ENCODE measurements around the gene TRIP13.

Gene TRIP13

DNA sequence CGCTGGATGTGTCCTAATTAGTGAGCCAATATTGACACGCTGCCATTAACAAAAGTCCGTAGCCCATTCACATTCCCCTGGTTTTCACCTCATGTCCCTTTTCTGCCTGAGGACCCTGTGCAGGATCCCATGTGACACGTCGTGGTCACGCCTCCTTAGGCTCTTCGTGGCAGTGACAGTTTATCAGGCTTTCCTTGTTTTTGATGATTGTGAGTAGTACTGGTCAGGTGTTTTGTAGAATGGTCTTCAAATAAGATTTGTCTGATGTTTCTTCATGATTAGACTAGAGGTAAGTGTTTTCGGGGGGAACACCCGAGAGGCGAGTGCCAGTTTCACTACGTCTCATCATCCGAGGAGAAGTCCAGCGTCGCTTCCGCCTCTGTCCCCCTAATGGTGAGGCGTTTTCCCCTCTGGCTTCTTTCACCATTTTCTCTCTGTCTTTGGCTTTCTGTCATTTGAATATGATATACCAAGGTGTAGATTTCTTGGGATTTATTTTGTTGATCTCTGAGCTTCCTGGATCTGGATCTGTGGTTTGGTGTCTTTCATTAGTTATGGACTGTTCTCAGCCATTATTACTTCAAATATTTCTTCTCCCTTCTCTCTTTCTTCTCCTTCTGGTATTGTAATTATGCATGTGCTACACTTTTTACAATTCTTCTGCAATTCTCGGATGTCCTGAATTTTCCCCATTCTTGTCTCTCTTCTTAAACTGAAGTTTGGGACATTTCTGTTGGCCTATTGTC, 57.3 kb downstream of the TRIP13 start:
- DNase-seq (ENCODE audit: low read depth in 4 of 4, low spot score in 1 of 4), result no peak

DNA sequence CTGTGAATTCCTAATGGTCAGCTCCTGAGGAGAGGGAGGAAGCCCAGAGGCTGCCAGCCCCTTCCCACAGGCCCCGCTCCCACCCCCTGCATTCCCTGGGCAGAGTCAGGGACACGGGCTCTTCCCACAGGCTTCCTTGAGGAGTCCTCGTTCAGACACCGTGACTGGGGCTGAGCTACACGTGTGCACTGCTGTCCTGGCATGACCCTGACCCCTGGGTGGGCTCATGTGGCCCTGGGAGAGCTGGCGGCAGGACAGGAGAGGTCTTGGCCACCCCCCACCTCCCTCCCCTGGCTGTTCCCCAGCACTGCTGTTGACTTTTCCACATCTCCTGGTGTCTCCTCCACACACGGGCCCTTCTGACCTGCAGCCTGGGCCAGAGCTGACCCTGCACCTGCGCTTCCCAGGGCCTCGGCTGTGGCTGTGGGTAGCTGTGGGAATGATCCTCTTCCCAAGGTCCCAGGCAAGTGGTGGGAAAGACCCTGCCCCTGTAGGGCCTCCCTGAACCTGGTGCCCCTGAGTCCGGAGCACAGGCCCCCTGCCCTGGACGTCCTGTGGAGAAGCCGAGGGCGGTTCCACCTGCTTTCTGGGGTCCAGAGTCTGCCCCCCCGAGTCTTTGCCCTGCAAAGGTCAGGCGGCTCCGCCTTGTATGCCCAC, 59.4 kb downstream of the TRIP13 start:
- DNase-seq (ENCODE audit: low read depth in 4 of 4, low spot score in 1 of 4), result no peak

DNA sequence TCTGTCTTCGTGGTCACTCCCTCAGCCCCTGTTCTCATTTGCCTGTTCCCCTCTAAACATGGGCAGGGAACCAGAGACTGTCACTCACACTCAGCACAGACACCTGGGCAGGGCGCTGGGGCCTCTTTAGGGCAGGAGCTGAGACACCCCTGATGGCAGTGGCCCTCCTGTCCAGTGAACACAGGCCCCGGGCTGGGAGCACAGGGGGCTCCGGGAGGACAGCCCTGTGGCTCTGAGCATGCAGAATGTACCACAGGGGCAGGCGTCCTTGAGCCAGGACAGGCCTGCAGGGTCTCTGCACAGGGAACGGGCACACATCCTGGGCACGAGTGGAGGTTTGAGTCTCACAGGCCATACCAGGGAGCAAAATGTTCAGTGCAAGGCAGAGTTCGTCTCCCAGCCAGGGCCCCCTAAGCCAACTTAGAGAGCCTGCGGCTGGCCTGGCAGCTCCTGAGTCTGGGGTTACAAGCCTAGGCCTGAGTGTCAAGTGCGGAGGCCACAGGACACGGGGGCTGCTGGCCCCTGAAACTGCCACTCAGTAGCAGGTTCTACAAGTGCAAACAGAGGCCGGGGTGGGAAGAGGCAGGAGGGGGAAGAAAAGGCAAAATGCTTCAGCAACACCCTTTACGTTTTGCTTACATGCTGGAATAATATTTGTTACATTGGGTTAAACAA, 60.0 kb downstream of the TRIP13 start:
- DNase-seq (ENCODE audit: low read depth in 4 of 4, low spot score in 1 of 4), result no peak

GRCh38 chr5:953535-954449, 61.1 kb downstream of the TRIP13 start:
- DNase-seq (ENCODE audit: low read depth in 4 of 4, low spot score in 1 of 4), result no peak

- no peak for DNase-seq (ENCODE audit: low read depth in 4 of 4, low spot score in 1 of 4)
Measured at GRCh38 chr5:955886-956761, 63.4 kb downstream of the TRIP13 start.

DNA sequence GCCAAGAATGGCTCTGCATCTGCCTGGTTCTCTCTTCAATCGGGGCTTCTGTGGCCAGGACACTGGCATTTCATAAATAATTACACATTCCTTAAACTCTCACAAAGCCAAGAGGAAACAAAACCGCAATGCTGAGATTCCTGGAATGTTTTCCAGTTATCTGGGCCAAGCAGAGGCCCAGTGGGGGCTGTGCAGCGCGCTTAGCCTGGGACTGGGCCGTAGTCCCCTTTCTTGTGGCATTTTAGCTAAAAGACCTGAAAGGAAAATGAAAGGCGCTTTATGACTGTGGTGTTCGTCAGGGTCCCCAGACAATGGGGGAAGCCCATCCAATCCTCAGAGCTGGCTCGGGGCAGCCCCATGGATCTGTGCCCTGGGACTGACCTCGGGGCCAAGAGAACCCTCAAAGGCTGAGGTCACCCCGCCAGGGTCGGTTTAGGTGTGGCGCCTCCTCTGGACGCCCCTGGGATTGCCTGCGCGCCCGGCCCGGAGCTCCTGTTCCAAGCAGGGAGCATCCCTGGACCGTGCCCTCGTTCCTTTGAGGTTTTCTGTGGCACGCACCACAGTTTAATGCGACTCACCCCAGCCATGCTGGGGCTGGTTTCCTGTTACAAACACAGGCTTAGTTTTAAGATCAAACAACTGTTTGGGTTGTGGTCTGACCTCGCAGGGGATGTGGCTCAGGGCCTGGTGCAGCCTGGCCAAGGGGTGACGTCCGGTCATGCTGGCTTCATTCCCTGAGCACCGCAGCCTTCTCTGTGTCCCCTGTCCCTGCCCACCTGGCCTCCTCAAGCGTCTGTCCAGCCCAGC, 64.5 kb downstream of the TRIP13 start:
- DNase-seq (ENCODE audit: low read depth in 4 of 4, low spot score in 1 of 4), result peak in 2 of 4 experiments; percentile 10 to 40

GRCh38 chr5:957748-958485, 65.2 kb downstream of the TRIP13 start:
- no peak for DNase-seq (ENCODE audit: low read depth in 4 of 4, low spot score in 1 of 4)

- no peak for DNase-seq (ENCODE audit: low read depth in 4 of 4, low spot score in 1 of 4)
Measured at GRCh38 chr5:958701-959571, 66.3 kb downstream of the TRIP13 start.

- no peak for DNase-seq (ENCODE audit: low read depth in 4 of 4, low spot score in 1 of 4)
Measured at GRCh38 chr5:959581-960531, 67.2 kb downstream of the TRIP13 start.

DNA sequence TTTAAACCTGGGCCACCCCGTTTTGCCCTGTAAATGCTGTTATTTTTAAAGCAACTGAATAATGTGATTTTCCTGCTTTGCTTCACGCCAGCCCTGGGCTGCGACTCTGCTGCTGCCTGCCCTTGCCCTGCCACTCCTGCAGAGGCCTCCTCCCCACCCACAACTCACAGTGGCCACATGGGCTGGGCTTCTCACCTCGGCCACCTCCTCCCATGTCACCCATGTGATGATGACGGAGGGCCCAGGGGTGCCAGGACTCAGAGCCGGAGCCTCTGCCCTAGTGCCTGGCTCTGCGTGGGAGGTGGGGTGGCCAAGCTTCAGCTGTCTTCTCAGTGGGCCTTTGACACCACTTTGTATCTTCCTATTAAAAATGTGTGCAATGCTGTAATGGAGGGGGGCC, 67.9 kb downstream of the TRIP13 start:
- no peak for DNase-seq (ENCODE audit: low read depth in 4 of 4, low spot score in 1 of 4)

DNA sequence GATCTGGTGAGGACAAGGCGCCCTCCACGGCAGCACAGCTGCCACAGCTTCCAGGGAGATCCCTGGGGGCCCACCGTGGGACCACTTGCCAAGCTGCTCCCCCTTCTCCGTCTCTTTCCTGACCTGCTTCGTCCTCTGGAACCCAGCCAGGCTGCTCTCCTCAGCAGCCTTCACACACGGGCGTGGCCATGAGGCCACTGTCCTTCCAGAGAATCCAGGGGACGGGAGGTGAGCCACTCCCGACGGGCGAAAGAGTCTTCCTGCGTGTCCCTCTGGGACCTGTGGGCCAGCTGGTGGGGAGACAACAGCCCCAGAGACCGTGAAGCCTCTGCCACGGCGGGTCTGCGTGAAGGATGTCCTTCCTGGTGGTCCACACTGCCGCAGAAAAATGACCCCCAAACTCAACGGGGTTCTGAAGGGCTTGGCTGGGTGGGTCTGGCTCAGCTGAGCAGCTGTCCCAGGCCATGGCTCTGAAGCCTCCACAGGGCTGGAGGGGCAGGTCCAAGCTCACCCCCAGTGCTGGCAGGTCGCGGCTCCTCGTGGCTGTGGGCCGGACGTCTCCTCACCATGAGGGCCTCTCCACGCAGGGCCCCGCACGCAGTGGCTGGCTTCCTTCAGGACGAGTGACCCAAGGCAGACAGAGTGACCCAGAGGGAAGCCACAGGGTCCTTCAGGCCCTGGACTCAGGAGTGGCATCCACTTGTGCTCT, 68.5 kb downstream of the TRIP13 start:
- DNase-seq (ENCODE audit: low read depth in 4 of 4, low spot score in 1 of 4), result no peak

DNA sequence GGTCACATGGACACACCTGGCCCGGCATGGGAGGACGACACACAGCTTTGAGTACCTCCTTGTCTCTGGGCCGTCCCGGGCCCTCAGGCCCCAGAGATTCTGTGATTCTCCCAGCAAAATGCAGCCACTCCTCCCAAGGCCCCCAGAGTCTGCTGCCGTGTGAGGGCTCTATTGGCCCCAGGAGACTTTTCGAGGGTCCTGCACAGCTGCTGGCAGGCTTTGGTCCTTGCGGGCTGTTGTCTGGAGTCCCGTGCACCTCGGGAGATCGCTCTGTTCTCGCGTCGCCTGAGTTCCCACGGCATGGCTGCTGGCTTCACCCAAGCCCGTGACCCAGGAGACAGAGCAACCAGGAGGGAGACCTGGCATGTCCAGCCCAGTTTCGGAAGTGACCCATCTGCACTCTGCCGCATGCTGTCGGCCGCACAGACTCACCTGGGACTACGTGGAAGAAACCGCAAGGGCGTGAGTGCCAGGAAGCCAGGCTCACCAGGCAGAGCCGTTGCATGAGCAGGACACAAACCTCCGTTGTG, 69.1 kb downstream of the TRIP13 start:
- no peak for DNase-seq (ENCODE audit: low read depth in 4 of 4, low spot score in 1 of 4)

DNA sequence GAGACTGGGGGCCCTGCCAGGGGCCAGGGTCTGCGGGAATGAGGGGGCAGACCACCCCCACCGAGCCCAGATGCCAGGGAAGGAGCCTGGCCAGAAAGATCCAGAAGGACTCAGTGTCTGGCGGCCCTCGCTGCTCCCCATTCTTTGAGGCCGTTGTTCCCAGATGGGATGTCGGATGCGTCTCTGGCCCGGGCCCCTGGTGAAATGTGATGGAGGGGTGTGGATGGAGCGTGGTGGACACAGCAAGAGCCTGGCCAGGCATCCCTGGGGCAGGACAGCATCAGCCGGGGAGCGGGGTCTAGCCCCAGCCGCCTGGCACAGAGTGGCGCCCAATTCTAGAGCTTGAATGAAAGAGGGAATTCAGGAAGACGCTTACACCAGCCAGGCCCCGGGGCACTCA, 69.7 kb downstream of the TRIP13 start:
- DNase-seq (ENCODE audit: low read depth in 4 of 4, low spot score in 1 of 4), result no peak

- DNase-seq (ENCODE audit: low read depth in 4 of 4, low spot score in 1 of 4), result no peak
Measured at GRCh38 chr5:962801-963200, 70.1 kb downstream of the TRIP13 start.

DNA sequence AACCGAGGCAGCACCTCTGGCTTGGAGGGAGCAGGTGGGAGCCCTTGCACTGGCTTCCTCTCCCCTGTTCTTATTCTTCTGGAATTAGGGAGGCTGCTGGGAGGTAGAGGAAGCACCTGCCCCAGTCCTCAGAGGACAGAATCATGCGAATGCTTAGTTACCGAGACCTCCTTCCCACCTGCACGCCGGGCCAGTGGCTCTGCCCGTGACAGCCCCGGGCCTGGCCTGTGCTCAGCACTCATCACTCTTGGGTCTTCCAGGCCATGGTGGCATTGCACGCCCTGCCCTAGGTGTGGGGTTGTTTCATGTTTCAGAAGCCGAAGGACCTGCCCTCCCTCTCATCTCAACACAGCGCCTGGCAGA, 70.6 kb downstream of the TRIP13 start:
- DNase-seq (ENCODE audit: low read depth in 4 of 4, low spot score in 1 of 4), result no peak
